Mucosa of descending colon (tissue), 3 donors: ENCODE data around the gene LIN28B. TPM values are rescaled to one million over a fixed set of nuclear protein-coding genes. Genes with fewer than 3 reads are reported as not detected.
A peak's percentile ranks its signal among the peaks of the same experiment; 100 is the strongest.
"Not testable (repeated sequence)": the region's sequence is repeated elsewhere in the genome, so short reads cannot be mapped to it uniquely, and the experiment has no call there.

ENCODE experiments used
- ATAC-seq: fragments of 200-7000 bp; cut with Tn5 transposase; one replicate; pipeline ENCODE4 v1.9.1; 2020; ENCODE audit warnings: mild to moderate bottlenecking, moderate library complexity
- DNase-seq, 3 donors: peaks; one replicate each; pipeline ENCODE4 v3.0.0-alpha.2; 2020
- H3K36me3 ChIP-seq: fragments of 200-600 bp; one replicate; pipeline ENCODE4 v1.8.0; 2021; ENCODE audit warnings: low read depth, mild to moderate bottlenecking
- H3K4me1 ChIP-seq: fragments of 200-600 bp; one replicate; pipeline ENCODE4 v1.8.0; 2021; ENCODE audit warnings: low read depth, mild to moderate bottlenecking
- H3K4me3 ChIP-seq: fragments of 200-600 bp; one replicate; pipeline ENCODE4 v1.8.0; 2021; ENCODE audit warnings: mild to moderate bottlenecking
- H3K9me3 ChIP-seq: fragments of 200-600 bp; one replicate; pipeline ENCODE4 v1.8.0; 2021; ENCODE audit warnings: mild to moderate bottlenecking
- intact Hi-C, 2 donors: fragments of 100-400 bp; cut with DNase I in 1 of 2; cut with micrococcal nuclease in 1 of 2; formaldehyde crosslinking; loops; one replicate each; pipeline versions ENCODE4 v1.11.0 to v1.11.1; 2022; cut with DNase I, micrococcal nuclease
- total RNA-seq, 3 donors: library from RNA; stranded (reverse); fragmentation: NEBNext Ultra II Directional in 2 of 3; extraction: Animal tissue kit (Norgen Biotek cat#: 25700) in 2 of 3; gene quantifications; one replicate each; pipeline versions ENCODE4 v1.2.1 to v1.2.4, GENCODE V29; 2021 to 2023
- TF ChIP-seq, protein P1 (sequence below): fragments of 200-600 bp; IDR thresholded peaks from one replicate; pipeline ENCODE4 v1.8.0; 2022; ENCODE audit warnings: antibody characterized with exemption, mild to moderate bottlenecking
- donor health status: DM: no; HTN: no; CAD: no; lungs with moderate emphysema.
- donor health status: DM: no; HTN: no; CAD: no.
- donor health status: DM: no; HTN: yes; CAD: no.

The LIN28B gene
- total RNA-seq, 3 donors from 2014 or later: not detected

DNA sequence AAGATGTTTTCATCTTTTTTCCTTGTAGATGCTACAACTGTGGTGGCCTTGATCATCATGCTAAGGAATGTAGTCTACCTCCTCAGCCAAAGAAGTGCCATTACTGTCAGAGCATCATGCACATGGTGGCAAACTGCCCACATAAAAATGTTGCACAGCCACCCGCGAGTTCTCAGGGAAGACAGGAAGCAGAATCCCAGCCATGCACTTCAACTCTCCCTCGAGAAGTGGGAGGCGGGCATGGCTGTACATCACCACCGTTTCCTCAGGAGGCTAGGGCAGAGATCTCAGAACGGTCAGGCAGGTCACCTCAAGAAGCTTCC lies 121.4 kb downstream of the LIN28B start:
- DNase-seq (no peak), ATAC-seq (no peak)
- no peaks in the 10 kb centered on the region for H3K4me1 ChIP-seq
- H3K36me3 ChIP-seq: no peaks in the 10 kb centered on the region
- H3K4me3 ChIP-seq: no peak overlapping the region
- TF ChIP-seq, protein P1, sequence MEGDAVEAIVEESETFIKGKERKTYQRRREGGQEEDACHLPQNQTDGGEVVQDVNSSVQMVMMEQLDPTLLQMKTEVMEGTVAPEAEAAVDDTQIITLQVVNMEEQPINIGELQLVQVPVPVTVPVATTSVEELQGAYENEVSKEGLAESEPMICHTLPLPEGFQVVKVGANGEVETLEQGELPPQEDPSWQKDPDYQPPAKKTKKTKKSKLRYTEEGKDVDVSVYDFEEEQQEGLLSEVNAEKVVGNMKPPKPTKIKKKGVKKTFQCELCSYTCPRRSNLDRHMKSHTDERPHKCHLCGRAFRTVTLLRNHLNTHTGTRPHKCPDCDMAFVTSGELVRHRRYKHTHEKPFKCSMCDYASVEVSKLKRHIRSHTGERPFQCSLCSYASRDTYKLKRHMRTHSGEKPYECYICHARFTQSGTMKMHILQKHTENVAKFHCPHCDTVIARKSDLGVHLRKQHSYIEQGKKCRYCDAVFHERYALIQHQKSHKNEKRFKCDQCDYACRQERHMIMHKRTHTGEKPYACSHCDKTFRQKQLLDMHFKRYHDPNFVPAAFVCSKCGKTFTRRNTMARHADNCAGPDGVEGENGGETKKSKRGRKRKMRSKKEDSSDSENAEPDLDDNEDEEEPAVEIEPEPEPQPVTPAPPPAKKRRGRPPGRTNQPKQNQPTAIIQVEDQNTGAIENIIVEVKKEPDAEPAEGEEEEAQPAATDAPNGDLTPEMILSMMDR: no peak
- intact Hi-C loops: no loop called here
- H3K9me3 ChIP-seq: no peaks in the 10 kb centered on the region

DNA sequence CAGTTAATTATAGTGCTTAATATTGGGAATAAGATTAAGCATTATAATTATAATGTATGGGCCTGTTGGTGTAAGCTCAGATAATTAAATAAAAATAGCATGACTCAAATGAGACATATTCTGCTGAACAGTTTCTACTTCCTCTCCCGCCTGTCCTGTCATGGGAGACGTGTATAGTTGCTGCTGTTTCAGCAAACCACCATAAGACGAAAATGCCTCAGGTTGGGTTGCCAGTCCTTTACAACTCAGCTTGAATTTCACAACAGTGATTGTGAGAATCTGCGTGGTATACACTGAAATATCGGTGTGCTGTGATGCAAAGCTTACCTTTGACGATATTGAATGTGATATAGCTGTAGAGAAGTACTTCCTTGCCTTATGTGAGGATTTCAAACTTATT lies 123.4 kb downstream of the LIN28B start:
- H3K9me3 ChIP-seq: no peaks in the 10 kb centered on the region
- DNase-seq (no peak), ATAC-seq (no peak)
- H3K4me1 ChIP-seq: no peaks in the 10 kb centered on the region
- intact Hi-C loops: no loop called here
- H3K4me3 ChIP-seq: no peak overlapping the region
- no peaks in the 10 kb centered on the region for H3K36me3 ChIP-seq
- TF ChIP-seq, protein P1: no peak

DNA sequence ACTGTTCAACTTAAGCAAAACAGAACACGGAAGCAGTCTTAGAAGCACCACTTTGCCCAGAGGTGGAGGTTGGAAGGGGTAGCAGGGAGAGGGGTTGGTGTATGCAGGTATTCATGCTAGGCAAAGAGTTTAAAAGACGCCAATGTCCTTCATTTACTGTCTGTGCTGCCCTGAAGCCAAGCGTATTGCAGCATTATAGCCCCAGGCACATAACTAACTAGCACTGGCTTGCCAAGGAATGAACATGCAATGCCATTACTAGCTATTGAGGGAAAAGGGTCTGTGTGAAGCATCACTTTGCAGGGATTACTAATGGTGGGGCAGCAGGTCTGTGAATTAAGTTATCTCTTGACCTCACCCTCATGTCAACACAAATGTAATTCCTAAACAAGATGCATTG lies 124.8 kb downstream of the LIN28B start:
- ATAC-seq, DNase-seq, H3K36me3 ChIP-seq, H3K9me3 ChIP-seq, H3K4me3 ChIP-seq, intact Hi-C loops, H3K4me1 ChIP-seq: not testable (repeated sequence)

DNA sequence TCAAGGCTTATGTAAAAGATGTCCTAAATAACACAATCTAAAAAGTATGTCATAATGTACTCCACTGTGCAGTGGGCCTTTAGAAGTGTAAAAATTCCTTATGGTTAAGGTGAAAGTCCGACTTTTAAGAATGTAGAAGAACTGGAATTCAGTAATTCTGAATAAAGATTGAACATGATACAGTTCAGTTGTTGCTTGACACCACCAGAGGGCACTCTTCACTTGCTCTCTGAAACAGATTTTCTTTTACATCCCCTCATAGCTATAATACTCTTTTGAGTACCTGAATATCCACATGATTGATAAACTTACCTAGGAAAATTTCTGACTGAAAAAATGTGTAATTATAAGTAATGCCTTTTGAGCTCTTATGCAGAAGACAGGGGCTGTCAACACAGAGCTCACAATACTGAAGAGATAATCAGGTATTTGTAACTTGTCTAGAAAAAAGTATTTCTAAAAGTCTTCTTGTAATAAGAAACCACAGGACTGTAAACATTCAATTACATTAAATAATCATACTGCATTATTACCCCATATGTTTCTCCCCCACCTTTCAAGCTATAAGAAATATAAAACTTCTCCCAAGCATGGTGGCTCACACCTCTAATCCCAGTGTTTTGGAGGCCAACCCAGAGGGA lies 130.8 kb downstream of the LIN28B start:
- intact Hi-C loops: loop anchor here in 1 of 2 donors (5.0 kb wide), 2 partner anchors 315 to 335 kb away; partner anchors contain the start of gene PREP
- H3K4me3 ChIP-seq: peak overlapping the region; percentile 9
- H3K36me3 ChIP-seq: no peaks in the 10 kb centered on the region
- TF ChIP-seq, protein P1: peak; percentile 60
- no peaks in the 10 kb centered on the region for H3K4me1 ChIP-seq
- ATAC-seq (peak; percentile 67), DNase-seq (peak in 1 of 3 donors; percentile 69)
- H3K9me3 ChIP-seq: no peaks in the 10 kb centered on the region

DNA sequence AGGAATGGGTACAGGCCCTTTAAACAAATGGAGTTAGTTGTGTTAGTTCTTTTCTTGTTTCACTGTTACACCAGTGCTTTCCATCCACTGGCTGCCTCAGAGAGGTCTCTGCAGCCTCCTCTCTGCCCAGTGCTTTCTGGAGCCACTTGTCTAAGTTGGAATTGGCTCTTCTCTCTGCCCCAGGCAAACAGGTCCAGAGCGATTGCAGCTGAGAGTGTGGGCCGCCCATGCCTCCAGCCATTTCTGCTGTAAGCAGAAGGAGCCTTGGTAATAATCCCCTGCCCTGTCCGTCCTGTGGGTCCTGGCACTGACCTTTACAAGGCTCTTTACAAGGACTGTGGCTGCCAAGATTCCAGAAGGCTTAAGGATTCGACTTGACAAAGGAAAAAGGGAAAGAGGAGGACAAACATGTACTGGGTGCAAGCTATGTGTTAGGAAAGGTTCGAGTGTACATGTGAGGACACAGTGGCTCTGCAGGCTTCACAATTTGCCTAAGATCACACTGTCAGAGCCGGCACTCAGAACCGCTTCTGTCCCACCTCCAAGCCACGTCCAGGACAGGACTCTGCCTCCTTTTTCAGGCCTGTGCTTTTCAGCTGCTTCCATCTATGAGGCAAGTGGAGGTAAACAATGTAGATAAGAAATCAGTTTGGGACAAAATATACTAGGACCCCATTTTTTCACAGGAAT lies 134.4 kb downstream of the LIN28B start:
- Histone ChIP-seq H3K4me3 (no peak overlapping the region), H3K9me3 (no peaks in the 10 kb centered on the region), H3K36me3 (no peaks in the 10 kb centered on the region), H3K4me1 (no peaks in the 10 kb centered on the region)
- TF ChIP-seq, protein P1: no peak
- ATAC-seq (no peak), DNase-seq (no peak)
- intact Hi-C loops: no loop called here

DNA sequence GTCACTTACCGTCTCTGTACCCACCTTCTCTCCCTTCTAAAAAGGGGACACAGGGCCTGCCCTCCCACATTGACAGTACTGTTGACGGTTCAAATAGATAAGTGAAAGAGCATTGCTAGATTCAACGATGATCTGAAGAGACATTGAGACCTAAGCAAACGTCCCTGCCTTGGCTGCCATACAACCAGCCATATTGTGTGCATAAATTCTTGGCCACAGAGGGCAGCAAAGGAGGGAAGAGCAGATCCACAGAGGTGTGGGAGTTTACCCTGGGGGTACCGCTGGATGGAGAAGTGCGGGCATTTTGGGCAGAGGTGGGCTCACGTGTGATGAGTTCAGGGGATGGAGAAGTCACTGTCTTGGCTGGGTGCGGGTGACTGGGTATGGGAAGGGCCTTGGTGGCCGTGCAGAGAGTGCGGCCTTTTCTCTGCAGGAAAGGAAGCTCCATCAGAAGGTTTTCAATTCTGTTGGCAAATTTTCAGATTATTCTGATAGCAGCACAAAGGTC lies 137.3 kb downstream of the LIN28B start:
- intact Hi-C loops: no loop called here
- Histone ChIP-seq H3K36me3 (no peaks in the 10 kb centered on the region), H3K9me3 (no peaks in the 10 kb centered on the region), H3K4me3 (no peak overlapping the region), H3K4me1 (peaks cover 3% of the 10 kb centered on the region)
- TF ChIP-seq, protein P1: no peak
- DNase-seq: no peak
- no peak for ATAC-seq
